Heart left ventricle (tissue), 13 donors: Measurements from ENCODE around the gene SND1.

ENCODE experiments used
- CTCF ChIP-seq, 12 donors: fragments of 200-600 bp; sonication (generic) in 4 of 12; IDR thresholded peaks; one replicate each; pipeline versions ENCODE4 v1.5.0 to v1.8.0; 2018 to 2022; ENCODE audit warnings: antibody characterized with exemption in 12 of 12, mild to moderate bottlenecking in 5 of 12
- POLR2A ChIP-seq, 2 donors: fragments of 450-650 bp; IDR thresholded peaks; one replicate each; pipeline ENCODE4 v1.6.1; 2017; ENCODE audit warnings: antibody characterized with exemption in 2 of 2, mild to moderate bottlenecking in 2 of 2, moderate library complexity in 2 of 2
- donor health status: ischemic (EF 13 %, LVEDD 7.1; RV severe dilation, severe dysfunction).
- donor health status: DM: no; HTN: yes; CAD: no.
- donor health status: DM: no; HTN: no; CAD: no.
- donor health status: ischemic (EF 25% LVEDD 6.9; RV normal size, moderate dysfunction).
- donor health status: ischemic (EF 25% LVEDD 5.7; RV mildly dilated, moderate dysfunction).
- donor health status: ischemic (EF 35%, LVEDD 5.7; RV mildly dilated, moderate dysfunction).
- donor health status: nonischemic (EF 11% LVEDD 7.7; RV severe dilation, severe dysfunction).
- donor health status: DM: yes; HTN: yes; CAD: no.
- donor health status: PGD.
- donor health status: ischemic (EF 29% LVEDD 5.4; RV normal size, mild dysfunction).
- donor health status: nonischemic (EF 23%, LVEDD 6.1; RV moderate dilation, normal function).

GRCh38 chr7:127680983-127681382 is 29.0 kb downstream of the SND1 start:
- TF ChIP-seq CTCF (IDR thresholded peaks at IDR 0.05) (no peak), POLR2A (IDR thresholded peaks at IDR 0.05) (no peak)
